ENCODE measurements around the gene CLPSL1. TPM values are rescaled to one million over a fixed set of nuclear protein-coding genes. Genes with fewer than 3 reads are reported as not detected.

The CLPSL1 gene
- total RNA-seq, 3 donors from 2014 or later (not counting 1 experiment from before 2014, with no cell fraction given) = not detected

- Mint-ChIP-seq H3K4me1 (peaks cover 0 to 4% of the 10 kb centered on the region in 2 donors), H3K4me3 (no peak overlapping the region), H3K27me3 (ENCODE audit: low read depth in 2 of 2) (peaks cover 15 to 18% of the 10 kb centered on the region in 2 donors), H3K27ac (no peak overlapping the region), H3K9me3 (no peaks in the 10 kb centered on the region), H3K36me3 (no peaks in the 10 kb centered on the region)
- no peaks in the 10 kb centered on the region for H3K36me3 ChIP-seq (ENCODE audit: control insufficient read depth, insufficient read depth, low read length)
- no peak for ATAC-seq
- no peaks in the 10 kb centered on the region for H3K4me1 ChIP-seq (ENCODE audit: control insufficient read depth, insufficient read depth, low read length)
- WGBS (ENCODE audit: insufficient coverage) = 77% methylated on average over 14 of the region's 14 CpGs
- no peaks in the 10 kb centered on the region for H3K9me3 ChIP-seq (ENCODE audit: control insufficient read depth, insufficient read depth, low read length)
- H3K27me3 ChIP-seq (ENCODE audit: control insufficient read depth, insufficient read depth, low read length) = peaks cover 5% of the 10 kb centered on the region
- TF ChIP-seq CTCF (IDR thresholded peaks at IDR 0.05) = no peak
- intact Hi-C loops (cut with micrococcal nuclease) = no loop called here
- no peak overlapping the region for H3K4me3 ChIP-seq (ENCODE audit: low read length)
- DNase-seq = no peak
- H3K27ac ChIP-seq (ENCODE audit: low read length) = no peak overlapping the region
Measured at GRCh38 chr6:35810971-35811698, 30.3 kb downstream of the CLPSL1 start.

GRCh38 chr6:35811699-35811995, 30.8 kb downstream of the CLPSL1 start:
- Histone ChIP-seq H3K27me3 (ENCODE audit: control insufficient read depth, insufficient read depth, low read length) (peaks cover 2% of the 10 kb centered on the region), H3K36me3 (ENCODE audit: control insufficient read depth, insufficient read depth, low read length) (no peaks in the 10 kb centered on the region), H3K4me3 (ENCODE audit: low read length) (no peak overlapping the region), H3K9me3 (ENCODE audit: control insufficient read depth, insufficient read depth, low read length) (no peaks in the 10 kb centered on the region), H3K4me1 (ENCODE audit: control insufficient read depth, insufficient read depth, low read length) (no peaks in the 10 kb centered on the region), H3K27ac (ENCODE audit: low read length) (no peak overlapping the region)
- WGBS (ENCODE audit: insufficient coverage) = 80% methylated on average over 6 of the region's 6 CpGs
- Mint-ChIP-seq H3K27me3 (ENCODE audit: low read depth in 2 of 2) (peaks cover 12 to 14% of the 10 kb centered on the region in 2 donors), H3K4me3 (no peak overlapping the region), H3K4me1 (peaks cover 0 to 4% of the 10 kb centered on the region in 2 donors), H3K9me3 (no peaks in the 10 kb centered on the region), H3K36me3 (no peaks in the 10 kb centered on the region), H3K27ac (no peak overlapping the region)
- DNase-seq (no peak), ATAC-seq (no peak)
- intact Hi-C loops (cut with micrococcal nuclease) = no loop called here
- no peak for TF ChIP-seq CTCF (IDR thresholded peaks at IDR 0.05)

- Mint-ChIP-seq H3K27me3 (ENCODE audit: low read depth in 2 of 2) (no peaks in the 10 kb centered on the region), H3K4me3 (no peak overlapping the region), H3K4me1 (no peaks in the 10 kb centered on the region), H3K36me3 (no peaks in the 10 kb centered on the region), H3K9me3 (no peaks in the 10 kb centered on the region), H3K27ac (no peak overlapping the region)
- DNase-seq (no peak), ATAC-seq (no peak)
- H3K4me3 ChIP-seq (ENCODE audit: low read length) = no peak overlapping the region
- intact Hi-C loops (cut with micrococcal nuclease) = no loop called here
- H3K9me3 ChIP-seq (ENCODE audit: control insufficient read depth, insufficient read depth, low read length) = peaks cover 3% of the 10 kb centered on the region
- H3K27me3 ChIP-seq (ENCODE audit: control insufficient read depth, insufficient read depth, low read length) = peaks cover 2% of the 10 kb centered on the region
- H3K36me3 ChIP-seq (ENCODE audit: control insufficient read depth, insufficient read depth, low read length) = no peaks in the 10 kb centered on the region
- TF ChIP-seq CTCF (IDR thresholded peaks at IDR 0.05) = no peak
- H3K4me1 ChIP-seq (ENCODE audit: control insufficient read depth, insufficient read depth, low read length) = no peaks in the 10 kb centered on the region
- no peak overlapping the region for H3K27ac ChIP-seq (ENCODE audit: low read length)
Measured at GRCh38 chr6:35817515-35817914, 36.7 kb downstream of the CLPSL1 start.

- no peaks in the 10 kb centered on the region for H3K9me3 Mint-ChIP-seq
- H3K36me3 Mint-ChIP-seq = no peaks in the 10 kb centered on the region
- Histone ChIP-seq H3K36me3 (ENCODE audit: control insufficient read depth, insufficient read depth, low read length) (no peaks in the 10 kb centered on the region), H3K27ac (ENCODE audit: low read length) (no peak overlapping the region), H3K9me3 (ENCODE audit: control insufficient read depth, insufficient read depth, low read length) (no peaks in the 10 kb centered on the region), H3K4me3 (ENCODE audit: low read length) (no peak overlapping the region), H3K27me3 (ENCODE audit: control insufficient read depth, insufficient read depth, low read length) (peaks cover 2% of the 10 kb centered on the region), H3K4me1 (ENCODE audit: control insufficient read depth, insufficient read depth, low read length) (no peaks in the 10 kb centered on the region)
- TF ChIP-seq CTCF (IDR thresholded peaks at IDR 0.05) = no peak
- H3K27me3 Mint-ChIP-seq (ENCODE audit: low read depth in 2 of 2) = peaks cover 0 to 6% of the 10 kb centered on the region in 2 donors
- ATAC-seq = no peak
- H3K4me3 Mint-ChIP-seq = no peak overlapping the region
- DNase-seq = no peak
- H3K27ac Mint-ChIP-seq = no peak overlapping the region
- WGBS (ENCODE audit: insufficient coverage) = no CpG with 5 or more reads among the region's 2 CpGs
- no peaks in the 10 kb centered on the region for H3K4me1 Mint-ChIP-seq
- intact Hi-C loops (cut with micrococcal nuclease) = no loop called here
Measured at GRCh38 chr6:35823601-35824000, 42.8 kb downstream of the CLPSL1 start.
